HK-2 (cell line): ENCODE data around the gene STARD8.
"Not testable (repeated sequence)": the region's sequence is repeated elsewhere in the genome, so short reads cannot be mapped to it uniquely, and the experiment has no call there.

Source experiments
- DNase-seq: peaks from one replicate; pipeline ENCODE4 v3.0.0-alpha.2; 2018; ENCODE audit not compliant: unreplicated experiment

The STARD8 gene, protein sequence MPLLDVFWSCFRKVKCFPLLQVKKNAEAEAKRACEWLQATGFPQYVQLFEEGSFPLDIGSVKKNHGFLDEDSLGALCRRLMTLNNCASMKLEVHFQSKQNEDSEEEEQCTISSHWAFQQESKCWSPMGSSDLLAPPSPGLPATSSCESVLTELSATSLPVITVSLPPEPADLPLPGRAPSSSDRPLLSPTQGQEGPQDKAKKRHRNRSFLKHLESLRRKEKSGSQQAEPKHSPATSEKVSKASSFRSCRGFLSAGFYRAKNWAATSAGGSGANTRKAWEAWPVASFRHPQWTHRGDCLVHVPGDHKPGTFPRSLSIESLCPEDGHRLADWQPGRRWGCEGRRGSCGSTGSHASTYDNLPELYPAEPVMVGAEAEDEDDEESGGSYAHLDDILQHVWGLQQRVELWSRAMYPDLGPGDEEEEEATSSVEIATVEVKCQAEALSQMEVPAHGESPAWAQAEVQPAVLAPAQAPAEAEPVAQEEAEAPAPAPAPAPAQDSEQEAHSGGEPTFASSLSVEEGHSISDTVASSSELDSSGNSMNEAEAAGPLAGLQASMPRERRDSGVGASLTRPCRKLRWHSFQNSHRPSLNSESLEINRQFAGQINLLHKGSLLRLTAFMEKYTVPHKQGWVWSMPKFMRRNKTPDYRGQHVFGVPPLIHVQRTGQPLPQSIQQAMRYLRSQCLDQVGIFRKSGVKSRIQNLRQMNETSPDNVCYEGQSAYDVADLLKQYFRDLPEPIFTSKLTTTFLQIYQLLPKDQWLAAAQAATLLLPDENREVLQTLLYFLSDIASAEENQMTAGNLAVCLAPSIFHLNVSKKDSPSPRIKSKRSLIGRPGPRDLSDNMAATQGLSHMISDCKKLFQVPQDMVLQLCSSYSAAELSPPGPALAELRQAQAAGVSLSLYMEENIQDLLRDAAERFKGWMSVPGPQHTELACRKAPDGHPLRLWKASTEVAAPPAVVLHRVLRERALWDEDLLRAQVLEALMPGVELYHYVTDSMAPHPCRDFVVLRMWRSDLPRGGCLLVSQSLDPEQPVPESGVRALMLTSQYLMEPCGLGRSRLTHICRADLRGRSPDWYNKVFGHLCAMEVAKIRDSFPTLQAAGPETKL

GRCh38 chrX:68647156-68647957 lies at the start of gene STARD8:
STARD8 (plus strand) TSS chrX:68647666; CDS start chrX:68647883, 217 bp downstream.
- DNase-seq = peak; percentile 75

DNA sequence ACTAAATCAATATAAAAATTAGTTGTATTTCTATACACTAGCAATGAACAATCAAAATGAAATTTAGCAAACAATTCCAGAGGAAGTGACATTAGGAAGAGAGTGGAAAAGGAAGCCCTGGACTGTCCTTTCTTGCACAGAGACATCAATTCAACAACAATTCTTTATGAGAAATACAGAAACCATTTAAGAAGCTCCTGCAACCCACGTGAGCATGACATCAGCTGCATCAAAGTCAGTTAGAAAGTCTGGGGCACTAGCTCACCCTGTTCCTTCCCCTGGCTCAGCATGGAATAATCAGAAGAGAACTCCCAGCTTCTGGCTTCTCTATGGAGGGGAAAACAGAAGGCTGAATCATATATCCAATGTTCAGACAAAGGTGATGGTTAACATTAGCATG lies 48.6 kb upstream of the STARD8 start:
- no peak for DNase-seq

DNA sequence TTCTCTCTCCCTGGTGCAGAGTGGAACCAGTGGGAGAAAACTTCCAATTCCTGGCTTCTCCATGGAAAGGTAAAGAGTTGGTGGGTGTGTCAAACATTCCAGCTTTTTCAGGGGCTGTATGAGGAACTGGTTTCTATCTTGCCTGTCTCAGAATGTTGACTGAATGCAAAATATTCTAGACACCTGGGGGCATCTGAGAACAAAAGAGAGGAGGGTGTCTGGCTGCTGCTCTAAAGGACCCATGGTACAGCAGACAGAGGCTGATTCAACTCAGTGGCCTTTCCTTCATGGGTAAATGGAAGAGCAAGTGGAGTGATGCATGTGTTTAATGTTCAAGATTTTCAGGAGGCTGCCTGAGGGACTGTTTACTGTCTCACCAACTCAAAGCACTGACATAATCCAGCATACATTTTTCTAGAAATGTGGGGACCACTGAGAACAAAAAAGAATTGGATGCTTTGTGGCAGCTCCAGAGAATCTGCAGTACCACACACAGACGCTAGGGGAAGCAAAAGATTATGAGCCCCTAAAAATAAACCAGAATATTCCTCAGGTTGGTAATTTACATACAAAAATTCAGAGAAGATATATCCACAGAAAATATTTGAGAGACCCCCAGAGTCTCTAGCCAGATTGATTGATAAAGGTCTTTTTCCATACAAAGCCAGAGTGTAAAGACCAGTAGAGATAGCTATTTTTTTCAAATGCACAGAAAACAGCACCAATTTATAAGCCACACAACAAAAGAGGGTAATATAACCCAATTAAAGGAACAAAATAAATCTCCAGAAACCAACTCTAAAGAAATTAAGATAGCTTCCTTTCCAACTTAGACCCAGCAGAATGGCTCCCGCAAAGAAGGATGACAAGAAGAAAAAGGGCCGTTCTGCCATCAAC lies 48.0 kb upstream of the STARD8 start:
- no peak for DNase-seq

GRCh38 chrX:68604216-68604615 lies 43.2 kb upstream of the STARD8 start:
- DNase-seq = not testable (repeated sequence)

DNA sequence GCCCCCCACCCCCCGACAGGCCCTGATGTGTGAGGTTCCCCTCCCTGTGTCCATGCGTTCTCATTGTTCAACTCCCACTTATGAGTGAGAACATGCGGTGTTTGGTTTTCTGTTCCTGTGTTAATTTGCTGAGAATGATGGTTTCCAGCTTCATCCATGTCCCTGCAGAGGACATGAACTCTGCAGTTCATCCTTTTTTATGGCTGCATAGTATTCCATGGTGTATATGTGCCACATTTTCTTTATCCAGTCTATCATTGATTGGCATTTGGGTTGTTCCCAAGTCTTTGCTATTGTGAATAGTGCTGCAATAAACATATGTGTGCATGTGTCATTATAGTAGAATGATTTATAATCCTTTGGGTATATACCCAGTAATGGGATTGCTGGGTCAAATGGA lies 32.7 kb upstream of the STARD8 start:
- not testable (repeated sequence) for DNase-seq

- DNase-seq = no peak
Measured at GRCh38 chrX:68627986-68628385, 19.5 kb upstream of the STARD8 start.

DNA sequence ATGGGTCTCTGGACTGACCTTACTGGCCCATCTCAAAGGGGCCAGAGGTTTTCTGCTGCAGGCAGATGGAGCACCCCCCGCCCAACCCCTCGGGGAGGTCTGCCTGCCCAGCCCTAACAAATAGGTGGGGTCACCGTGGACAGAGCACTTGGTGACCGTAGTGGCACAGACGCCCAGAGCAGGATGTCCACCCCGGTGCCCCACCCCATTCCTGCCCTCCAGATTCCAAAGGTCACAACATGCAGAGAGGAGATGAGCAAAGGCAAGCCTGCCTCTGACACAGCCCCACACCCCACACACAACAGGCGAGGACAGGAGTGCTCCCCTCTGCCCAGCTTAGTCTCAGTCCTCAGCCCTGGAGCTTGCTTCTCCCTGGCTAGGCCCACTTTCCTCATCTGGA lies 17.5 kb upstream of the STARD8 start:
- DNase-seq = not testable (repeated sequence)

DNA sequence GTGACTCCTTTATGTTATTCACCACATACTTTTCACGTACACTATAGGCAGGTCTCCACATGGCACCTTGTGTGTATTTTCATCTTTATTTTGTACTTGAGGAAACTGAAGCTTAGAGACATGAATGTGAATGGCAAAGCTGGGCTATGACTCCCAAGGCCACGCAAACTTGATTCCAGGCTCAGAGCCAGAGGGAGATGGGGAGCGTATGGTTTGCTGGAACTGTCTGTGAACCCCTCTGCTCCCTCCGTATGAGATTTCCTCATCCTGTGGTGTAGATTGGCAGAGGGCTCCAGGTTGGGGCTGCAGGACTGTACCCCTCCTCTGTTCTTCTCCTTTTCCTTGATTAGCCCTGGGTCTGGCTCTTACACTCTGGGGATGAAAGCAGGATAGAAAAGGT lies 16.1 kb upstream of the STARD8 start:
- DNase-seq = no peak

DNA sequence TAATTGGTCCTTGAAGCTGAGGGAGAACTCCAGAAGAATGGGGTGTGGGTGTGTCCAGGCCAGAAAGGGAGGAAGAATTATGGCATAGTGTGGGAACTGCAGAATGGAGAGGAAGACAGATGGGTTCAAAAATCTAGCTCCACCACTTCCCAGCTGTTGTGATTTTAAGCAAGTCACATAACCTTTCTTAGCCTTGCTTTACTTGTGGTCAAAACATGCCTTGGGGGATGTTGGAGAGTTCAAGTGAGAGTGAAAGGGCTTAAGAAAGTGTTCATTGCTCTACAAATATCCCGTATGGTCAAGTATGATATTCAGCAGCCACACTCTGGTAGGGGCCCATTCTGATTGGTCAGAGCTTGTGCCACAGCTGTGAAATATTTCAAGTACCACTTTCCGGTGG lies 15.0 kb upstream of the STARD8 start:
- DNase-seq = no peak

- no peak for DNase-seq
Measured at GRCh38 chrX:68633981-68634380, 13.5 kb upstream of the STARD8 start.

- no peak for DNase-seq
Measured at GRCh38 chrX:68634649-68635227, 12.7 kb upstream of the STARD8 start.

GRCh38 chrX:68640661-68641060 lies 6.8 kb upstream of the STARD8 start:
- no peak for DNase-seq

DNA sequence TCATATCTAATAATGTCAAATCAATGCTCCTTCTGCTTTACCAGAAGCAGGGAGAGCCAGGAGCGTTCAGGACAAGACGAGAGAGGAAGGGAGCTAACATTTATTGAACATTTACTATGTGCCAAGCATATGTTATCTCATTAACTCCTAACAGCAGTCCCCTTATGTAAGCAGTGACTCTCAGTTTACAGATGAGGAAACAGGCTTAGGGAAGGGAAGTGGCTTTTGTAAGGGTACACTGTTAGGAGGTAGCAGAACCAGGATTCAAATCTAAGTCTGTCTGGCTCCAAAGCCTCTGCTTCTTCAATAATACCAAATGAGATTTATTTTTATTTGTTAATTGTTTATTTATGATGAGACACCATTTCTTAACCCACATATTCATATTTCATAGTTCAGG lies 2.6 kb upstream of the STARD8 start:
- no peak for DNase-seq

GRCh38 chrX:68646421-68646820 lies 1.0 kb upstream of the STARD8 start:
- DNase-seq = no peak

- DNase-seq = no peak
Measured at GRCh38 chrX:68648960-68649359, 1.5 kb downstream of the STARD8 start.

- DNase-seq = no peak
Measured at GRCh38 chrX:68650491-68650890, 3.0 kb downstream of the STARD8 start.

DNA sequence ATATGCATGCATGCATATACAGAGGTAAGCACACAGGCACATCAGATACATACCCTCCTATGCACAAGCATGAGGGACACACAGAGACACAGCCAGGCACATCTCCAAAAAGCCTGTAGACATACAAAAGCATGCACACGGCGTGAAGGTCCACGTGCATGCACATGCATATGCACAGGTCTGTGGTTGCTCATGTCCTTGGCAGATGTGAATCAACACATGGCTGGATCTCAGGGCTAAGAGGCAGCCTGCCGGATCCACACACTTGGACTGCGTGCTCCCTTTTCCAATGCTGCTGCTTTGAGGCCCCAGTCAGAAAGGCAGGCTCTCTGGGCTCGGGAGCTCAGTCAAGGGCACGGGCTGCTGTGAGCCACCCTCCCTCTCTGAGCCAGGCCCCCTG lies 3.6 kb downstream of the STARD8 start:
- DNase-seq = no peak

GRCh38 chrX:68652326-68653170 lies 5.1 kb downstream of the STARD8 start:
- DNase-seq = no peak

DNA sequence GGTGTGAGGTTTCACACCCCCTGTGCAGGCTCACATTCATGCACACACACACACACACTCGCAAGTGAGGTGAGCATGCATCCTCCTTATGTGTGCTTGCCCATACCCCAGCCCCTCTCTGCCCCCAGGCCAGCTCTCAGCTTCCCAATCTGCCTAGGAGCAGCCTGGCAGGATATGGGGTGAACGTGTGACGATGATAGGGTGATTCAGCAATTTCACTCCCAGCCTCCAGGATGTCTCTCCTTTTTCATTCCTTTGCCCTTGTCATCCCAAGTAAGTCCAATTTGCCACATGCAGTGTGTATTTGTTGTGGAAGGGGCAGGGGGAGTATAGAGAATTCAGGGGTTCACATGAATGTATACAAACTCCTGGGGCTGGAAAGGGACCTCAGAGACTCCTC lies 7.2 kb downstream of the STARD8 start:
- no peak for DNase-seq
